Fibroblast of skin of left quadriceps (primary cell): ENCODE data around the gene LRRC46.

Experiments
- DNase-seq, 2 experiments: peaks; one replicate each; pipeline ENCODE4 v3.0.0-alpha.2; 2013; ENCODE audit warnings: low read depth in 2 of 2

Gene LRRC46

GRCh38 chr17:47878203-47879027 is 46.9 kb downstream of the LRRC46 start:
- DNase-seq, result no peak

- no peak for DNase-seq
Measured at GRCh38 chr17:47879028-47879585, 47.6 kb downstream of the LRRC46 start.

DNA sequence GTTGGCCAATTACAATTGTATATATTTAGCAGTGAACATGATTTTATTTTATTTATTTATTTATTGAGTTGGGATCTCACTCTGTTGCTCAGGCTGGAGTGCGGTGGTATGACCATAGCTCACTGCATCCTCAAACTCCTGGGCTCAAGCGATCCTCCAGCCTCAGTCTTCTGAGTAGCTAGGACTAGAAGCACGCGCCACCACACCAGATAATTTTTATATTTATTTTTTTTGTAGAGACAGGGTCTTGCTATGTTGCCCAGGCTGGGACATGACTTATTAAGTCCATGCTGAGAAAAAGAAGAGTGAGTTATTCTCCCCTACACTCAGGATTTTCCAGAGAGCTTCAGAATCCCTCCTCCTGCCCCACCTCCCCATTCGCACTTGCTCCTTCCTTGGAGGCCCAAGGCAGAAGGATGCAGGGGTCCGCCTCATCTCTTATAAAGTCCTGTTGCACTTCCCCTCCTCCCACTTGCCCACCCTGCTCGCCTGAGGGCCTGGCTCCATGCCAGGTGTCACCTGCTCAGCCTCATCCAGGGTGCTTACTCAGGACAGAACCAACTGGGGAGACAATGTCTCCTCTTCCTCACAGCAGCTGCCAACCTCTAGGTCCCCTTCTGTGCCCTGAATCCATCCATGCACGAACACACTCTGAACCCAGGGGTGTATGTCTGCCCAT is 48.4 kb downstream of the LRRC46 start:
- no peak for DNase-seq

DNA sequence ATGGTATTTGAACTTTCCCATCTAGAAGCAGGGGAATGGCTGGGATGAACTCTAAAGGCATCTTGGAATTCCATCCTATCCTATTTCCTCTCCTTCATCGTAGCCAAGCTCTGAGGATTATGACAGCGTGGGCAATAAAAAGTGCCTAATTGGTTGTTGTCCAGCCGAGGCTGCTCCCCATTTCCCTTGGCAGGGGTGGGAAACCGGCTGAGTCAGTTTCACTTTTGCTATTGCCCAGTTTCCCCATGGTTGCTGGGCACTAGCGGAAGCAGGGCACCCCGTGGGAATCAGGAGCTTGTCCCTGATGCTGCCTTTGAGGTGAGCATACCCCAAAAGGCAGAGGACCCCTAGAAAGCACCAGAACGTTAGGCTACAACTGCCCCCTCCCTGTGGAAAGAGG is 50.8 kb downstream of the LRRC46 start:
- DNase-seq, result no peak

GRCh38 chr17:47882695-47883588 is 51.5 kb downstream of the LRRC46 start:
- no peak for DNase-seq

GRCh38 chr17:47883589-47884426 is 52.3 kb downstream of the LRRC46 start:
- DNase-seq, result no peak

- DNase-seq, result no peak
Measured at GRCh38 chr17:47884427-47884740, 52.9 kb downstream of the LRRC46 start.

- no peak for DNase-seq
Measured at GRCh38 chr17:47884905-47885730, 53.6 kb downstream of the LRRC46 start.
